ENCODE measurements around the gene FOS. TPM values are rescaled to one million over a fixed set of nuclear protein-coding genes. Genes with fewer than 3 reads are reported as not detected.
"Not testable (repeated sequence)": the region's sequence is repeated elsewhere in the genome, so short reads cannot be mapped to it uniquely, and the experiment has no call there.

The FOS gene
- polyA plus RNA-seq, 1 donor from 2014 or later: 296 TPM

DNA sequence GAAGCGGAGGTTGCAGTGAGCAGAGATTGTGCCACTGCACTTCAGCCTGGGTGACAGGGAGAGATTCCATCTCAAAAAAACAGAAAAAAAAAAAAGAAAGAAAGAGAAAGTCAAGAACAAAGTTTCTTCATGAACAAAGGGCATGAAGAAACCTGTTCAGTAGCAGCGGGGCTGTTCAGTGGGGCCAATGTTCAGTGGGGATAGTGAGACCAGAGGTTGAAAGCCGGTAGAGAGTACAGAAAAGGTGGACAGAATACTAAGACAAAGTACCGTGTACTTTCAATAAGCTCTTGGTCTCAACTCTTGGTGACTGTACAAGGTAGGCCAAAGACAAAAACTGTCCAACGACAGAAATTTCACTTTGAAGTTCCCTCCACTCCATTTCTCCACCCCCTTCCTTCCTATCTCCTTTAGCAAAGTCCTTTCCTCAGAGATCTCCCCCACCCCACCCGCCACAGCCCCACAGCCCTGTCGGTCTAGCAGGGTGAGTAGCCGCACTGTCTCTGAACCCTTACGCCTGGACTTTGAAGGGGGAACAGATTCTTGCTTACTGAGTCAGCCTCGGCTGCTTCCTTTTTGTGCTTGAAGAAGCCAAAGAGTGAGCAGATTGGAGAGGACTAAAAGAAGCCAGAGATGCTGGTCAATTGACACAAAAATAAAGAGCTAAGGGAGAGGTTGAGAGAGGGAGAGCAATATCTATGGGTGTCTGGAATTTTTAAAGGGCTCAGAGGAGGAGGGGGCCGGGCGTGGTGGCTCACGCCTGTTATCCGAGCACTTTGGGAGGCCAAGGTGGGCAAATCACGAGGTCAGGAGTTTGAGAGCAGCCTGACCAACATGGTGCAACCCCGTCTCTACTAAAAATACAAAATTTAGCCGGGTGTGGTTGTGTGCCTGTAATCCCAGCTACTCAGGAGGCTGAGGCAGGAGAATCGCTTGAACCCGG lies 44.2 kb upstream of the FOS start:
- Histone ChIP-seq H3K79me2 (replicated peaks; ENCODE audit: insufficient read depth, low read length) (no peaks in the 10 kb centered on the region), H3K9ac (ENCODE audit: low read length) (no peak overlapping the region), H4K20me1 (ENCODE audit: insufficient read depth) (no peaks in the 10 kb centered on the region), H3K36me3 (ENCODE audit: insufficient read depth, low read length) (no peaks in the 10 kb centered on the region), H3K27me3 (ENCODE audit: insufficient read depth, low read depth, low read length) (no peaks in the 10 kb centered on the region), H3K27ac (ENCODE audit: low read length) (no peak overlapping the region), H2AFZ (ENCODE audit: low read depth, low read length) (no peak overlapping the region), H3K4me3 (ENCODE audit: low read length) (no peak overlapping the region), H3K9me2 (ENCODE audit: insufficient read depth, low read length) (no peaks in the 10 kb centered on the region), H3K9me3 (ENCODE audit: low read length) (no peaks in the 10 kb centered on the region), H3F3A (ENCODE audit: insufficient read depth, low read length, poor library complexity, severe bottlenecking) (peaks cover 7% of the 10 kb centered on the region), H3K4me2 (ENCODE audit: low read length) (no peak overlapping the region)
- TF ChIP-seq POLR2AphosphoS5 (IDR thresholded peaks at IDR 0.05): no peak
- TF ChIP-seq, protein P1, sequence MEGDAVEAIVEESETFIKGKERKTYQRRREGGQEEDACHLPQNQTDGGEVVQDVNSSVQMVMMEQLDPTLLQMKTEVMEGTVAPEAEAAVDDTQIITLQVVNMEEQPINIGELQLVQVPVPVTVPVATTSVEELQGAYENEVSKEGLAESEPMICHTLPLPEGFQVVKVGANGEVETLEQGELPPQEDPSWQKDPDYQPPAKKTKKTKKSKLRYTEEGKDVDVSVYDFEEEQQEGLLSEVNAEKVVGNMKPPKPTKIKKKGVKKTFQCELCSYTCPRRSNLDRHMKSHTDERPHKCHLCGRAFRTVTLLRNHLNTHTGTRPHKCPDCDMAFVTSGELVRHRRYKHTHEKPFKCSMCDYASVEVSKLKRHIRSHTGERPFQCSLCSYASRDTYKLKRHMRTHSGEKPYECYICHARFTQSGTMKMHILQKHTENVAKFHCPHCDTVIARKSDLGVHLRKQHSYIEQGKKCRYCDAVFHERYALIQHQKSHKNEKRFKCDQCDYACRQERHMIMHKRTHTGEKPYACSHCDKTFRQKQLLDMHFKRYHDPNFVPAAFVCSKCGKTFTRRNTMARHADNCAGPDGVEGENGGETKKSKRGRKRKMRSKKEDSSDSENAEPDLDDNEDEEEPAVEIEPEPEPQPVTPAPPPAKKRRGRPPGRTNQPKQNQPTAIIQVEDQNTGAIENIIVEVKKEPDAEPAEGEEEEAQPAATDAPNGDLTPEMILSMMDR (IDR thresholded peaks at IDR 0.05; ENCODE audit: poor library complexity, severe bottlenecking): no peak
- TF ChIP-seq, protein P2, sequence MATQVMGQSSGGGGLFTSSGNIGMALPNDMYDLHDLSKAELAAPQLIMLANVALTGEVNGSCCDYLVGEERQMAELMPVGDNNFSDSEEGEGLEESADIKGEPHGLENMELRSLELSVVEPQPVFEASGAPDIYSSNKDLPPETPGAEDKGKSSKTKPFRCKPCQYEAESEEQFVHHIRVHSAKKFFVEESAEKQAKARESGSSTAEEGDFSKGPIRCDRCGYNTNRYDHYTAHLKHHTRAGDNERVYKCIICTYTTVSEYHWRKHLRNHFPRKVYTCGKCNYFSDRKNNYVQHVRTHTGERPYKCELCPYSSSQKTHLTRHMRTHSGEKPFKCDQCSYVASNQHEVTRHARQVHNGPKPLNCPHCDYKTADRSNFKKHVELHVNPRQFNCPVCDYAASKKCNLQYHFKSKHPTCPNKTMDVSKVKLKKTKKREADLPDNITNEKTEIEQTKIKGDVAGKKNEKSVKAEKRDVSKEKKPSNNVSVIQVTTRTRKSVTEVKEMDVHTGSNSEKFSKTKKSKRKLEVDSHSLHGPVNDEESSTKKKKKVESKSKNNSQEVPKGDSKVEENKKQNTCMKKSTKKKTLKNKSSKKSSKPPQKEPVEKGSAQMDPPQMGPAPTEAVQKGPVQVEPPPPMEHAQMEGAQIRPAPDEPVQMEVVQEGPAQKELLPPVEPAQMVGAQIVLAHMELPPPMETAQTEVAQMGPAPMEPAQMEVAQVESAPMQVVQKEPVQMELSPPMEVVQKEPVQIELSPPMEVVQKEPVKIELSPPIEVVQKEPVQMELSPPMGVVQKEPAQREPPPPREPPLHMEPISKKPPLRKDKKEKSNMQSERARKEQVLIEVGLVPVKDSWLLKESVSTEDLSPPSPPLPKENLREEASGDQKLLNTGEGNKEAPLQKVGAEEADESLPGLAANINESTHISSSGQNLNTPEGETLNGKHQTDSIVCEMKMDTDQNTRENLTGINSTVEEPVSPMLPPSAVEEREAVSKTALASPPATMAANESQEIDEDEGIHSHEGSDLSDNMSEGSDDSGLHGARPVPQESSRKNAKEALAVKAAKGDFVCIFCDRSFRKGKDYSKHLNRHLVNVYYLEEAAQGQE (IDR thresholded peaks at IDR 0.05; ENCODE audit: borderline replicate concordance): no peak
- TF ChIP-seq EZH2 (IDR thresholded peaks at IDR 0.05; ENCODE audit: borderline replicate concordance, insufficient read depth, low read length, poor library complexity, severe bottlenecking): no peak
- TF ChIP-seq TAF1 (IDR thresholded peaks at IDR 0.05; ENCODE audit: low read depth): no peak
- TF ChIP-seq MXI1 (conservative IDR thresholded peaks at IDR 0.05; ENCODE audit: poor library complexity, severe bottlenecking): no peak
- TF ChIP-seq RAD21 (conservative IDR thresholded peaks at IDR 0.05): no peak
- no peak for TF ChIP-seq SMC3 (conservative IDR thresholded peaks at IDR 0.05; ENCODE audit: poor library complexity)
- TF ChIP-seq EP300 (conservative IDR thresholded peaks at IDR 0.05; ENCODE audit: poor library complexity, severe bottlenecking): no peak

DNA sequence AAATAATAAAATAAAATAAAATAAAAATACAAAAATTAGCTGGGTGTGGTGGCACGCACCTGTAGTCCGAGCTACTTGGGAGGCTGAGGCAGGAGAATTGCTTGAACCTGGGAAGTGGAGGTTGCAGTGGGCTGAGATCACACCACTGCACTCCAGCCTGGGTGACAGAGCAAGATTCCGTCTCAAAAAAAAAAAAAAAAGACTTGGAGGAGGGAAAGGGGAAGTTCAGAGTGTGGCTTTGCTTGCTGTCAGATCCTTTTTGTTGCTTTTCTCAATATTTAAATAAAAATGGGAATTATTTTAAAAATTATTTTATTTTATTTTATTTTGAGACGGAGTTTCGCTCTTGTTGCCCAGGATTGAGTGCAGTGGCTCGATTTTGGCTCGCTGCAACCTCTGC lies 43.4 kb upstream of the FOS start:
- H3K4me3 ChIP-seq (ENCODE audit: low read length); H3K27ac ChIP-seq (ENCODE audit: low read length); H3K9me3 ChIP-seq (ENCODE audit: low read length); H3K9me2 ChIP-seq (ENCODE audit: insufficient read depth, low read length); H3F3A ChIP-seq (ENCODE audit: insufficient read depth, low read length, poor library complexity, severe bottlenecking); H2AFZ ChIP-seq (ENCODE audit: low read depth, low read length); H3K79me2 ChIP-seq (replicated peaks; ENCODE audit: insufficient read depth, low read length); H3K4me2 ChIP-seq (ENCODE audit: low read length); H4K20me1 ChIP-seq (ENCODE audit: insufficient read depth); H3K27me3 ChIP-seq (ENCODE audit: insufficient read depth, low read depth, low read length); H3K9ac ChIP-seq (ENCODE audit: low read length); H3K36me3 ChIP-seq (ENCODE audit: insufficient read depth, low read length): not testable (repeated sequence)
